Germinal center (tissue), 1 donor: ENCODE measurements around the gene CTNNA1.
"Not testable (repeated sequence)": the region's sequence is repeated elsewhere in the genome, so short reads cannot be mapped to it uniquely, and the experiment has no call there.

Experiments used
- DNase-seq: peaks from one replicate; pipeline ENCODE4 v3.0.0; 2012; ENCODE audit warnings: mixed read lengths, low spot score

CTNNA1 gene

DNA sequence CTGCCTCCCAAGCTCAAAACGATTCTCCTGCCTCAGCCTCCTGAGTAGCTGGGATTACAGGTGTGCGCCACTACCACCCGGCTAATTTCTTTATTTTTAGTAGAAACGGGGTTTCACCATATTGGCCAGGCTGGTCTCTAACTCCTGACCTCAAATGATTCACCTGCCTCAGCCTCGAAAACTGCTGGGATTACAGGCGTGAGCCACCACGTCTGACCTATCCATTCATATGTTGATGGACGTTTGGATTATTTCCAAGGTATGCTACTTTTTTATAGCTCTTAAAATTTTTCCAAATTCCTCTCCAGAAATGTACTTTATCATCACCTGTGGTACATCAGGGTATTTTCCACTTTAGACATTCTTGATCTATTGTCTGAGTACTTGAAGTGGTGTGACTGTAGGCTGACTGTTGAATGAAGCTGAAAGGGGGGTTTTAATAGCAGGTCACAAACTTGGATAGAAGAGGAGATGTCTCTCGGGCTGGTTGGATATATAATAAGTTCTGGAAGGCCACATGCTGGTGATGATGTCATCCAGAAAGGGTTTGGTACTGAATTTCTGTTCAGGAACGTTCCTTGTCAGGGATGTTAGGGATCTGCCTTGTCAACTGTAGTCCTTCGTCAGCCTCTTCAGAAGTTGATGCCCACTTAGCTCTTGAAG, 7.4 kb downstream of the CTNNA1 start:
- DNase-seq = no peak

DNA sequence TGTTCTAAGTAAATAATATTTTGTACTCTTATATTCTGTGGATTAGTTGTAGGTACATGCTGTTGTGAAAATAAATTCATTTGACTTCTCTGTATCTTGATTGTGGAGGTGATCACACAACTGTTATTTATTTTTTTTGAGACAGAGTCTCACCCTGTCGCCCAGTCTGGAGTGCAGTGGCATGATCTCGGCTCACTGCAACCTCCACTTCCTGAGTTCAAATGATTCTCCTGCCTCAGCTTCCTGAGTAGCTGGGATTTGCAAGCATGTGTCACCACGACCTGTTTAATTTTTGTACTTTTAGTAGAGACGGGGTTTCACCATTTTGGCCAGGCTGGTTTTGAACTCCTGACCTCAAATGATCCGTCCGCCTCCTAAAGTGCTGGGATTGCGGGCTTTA, 7.9 kb downstream of the CTNNA1 start:
- DNase-seq = not testable (repeated sequence)

DNA sequence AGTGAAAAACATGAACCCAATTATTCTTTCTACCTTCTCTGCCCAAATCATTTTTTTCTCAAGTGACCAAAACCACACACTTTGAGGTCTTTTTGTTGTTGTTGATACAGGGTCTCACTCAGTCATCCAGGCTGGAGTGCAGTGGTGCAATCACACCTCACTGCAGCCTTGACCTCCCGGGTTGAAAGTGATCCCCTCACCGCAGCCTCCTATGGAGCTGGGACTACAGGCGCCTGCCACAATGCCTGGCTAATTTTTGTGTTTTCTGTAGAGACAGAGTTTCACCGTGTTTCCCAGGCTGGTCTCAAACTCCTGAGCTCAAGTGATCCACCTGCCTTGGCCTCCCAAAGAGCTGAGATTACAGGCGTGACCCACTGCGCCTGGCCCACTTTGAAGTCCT, 8.4 kb downstream of the CTNNA1 start:
- DNase-seq = not testable (repeated sequence)

DNA sequence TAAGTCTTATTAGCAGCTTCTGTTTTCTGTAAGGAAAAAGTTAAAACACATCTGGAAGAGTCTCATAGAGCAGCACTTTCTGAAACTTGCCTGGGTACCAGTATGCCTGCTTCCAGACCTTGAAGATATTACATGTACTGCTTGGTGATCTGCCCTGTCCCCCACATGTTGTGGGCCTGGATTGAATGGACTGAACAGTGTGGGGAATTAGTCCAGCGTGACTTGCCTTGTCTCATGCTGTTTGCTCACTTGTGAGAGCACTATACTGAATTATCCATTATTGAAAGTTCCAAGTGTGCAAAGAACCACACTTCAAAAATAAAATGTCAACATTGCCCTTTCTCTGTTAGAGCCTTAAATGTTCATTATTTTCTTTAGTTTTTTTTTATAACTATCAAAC, 8.9 kb downstream of the CTNNA1 start:
- no peak for DNase-seq

DNA sequence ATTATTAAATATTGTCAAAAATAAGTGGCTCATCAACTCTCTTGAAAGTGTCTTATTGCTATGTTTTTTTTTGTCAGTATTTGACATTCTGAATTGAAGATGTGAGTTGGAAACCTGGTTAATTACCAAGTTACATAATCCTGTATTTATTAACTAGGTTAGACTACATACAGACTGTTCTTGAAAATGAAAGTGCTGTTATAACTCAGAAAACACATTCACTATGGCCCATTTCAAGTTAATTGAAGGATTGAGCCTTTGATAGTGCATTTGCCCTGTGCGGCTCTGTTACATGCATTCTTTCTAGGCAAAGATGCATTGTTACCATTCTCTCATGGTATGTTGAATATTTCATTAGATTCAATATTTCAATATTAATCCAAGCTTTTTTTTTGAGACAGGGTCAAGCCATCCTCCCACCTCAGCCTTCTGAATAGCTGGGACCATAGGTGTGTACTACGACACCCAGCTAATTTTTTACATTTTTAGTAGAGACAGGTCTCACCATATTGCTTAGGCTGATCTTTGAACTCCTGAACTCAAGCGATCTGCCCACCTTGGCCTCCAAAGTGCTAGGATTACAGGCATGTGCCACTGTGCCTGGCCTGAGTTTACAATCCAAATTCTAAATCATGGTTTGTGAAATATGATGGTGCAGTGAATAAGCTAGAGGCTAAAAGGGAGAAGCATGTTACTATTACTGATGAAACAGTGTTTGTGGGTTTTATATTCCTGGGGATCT, 10.0 kb downstream of the CTNNA1 start:
- DNase-seq = no peak

DNA sequence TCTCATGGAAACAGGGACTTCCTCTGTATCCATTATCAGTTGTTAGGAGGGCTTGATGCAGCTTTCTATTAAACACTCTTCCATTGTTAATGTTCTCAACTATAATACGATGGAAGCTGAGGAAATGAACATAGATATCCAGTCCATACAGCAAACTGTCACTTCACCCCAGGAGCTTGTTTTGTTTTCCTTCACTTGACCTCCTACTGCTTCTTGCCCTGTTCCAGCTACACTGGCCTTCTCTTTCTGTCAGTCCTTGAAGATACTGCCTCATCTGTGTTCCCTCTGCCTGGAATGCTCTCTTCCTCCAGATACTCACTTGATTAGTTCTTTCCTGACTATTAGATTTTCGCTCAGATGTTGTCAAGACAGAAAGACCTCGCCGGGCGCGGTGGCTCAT, 17.1 kb downstream of the CTNNA1 start:
- no peak for DNase-seq

DNA sequence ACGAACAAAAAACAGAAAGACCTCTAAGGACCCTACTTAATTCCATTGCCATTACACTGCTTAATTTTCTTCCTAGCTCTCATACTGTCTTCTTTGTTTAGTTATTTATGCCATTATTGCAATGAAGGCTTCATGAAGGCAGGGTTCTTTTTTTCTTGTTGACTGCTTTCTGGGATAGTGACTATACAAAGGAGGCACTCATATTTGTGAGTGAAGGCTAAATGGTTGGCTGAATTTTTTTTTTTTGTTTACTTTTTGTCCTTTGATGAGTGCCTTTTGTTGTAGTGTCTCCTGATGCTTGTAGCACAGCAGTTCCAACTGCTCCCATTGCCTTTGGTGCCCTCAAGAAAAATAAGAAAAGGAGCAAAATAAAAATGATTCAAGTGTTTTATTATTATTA, 17.8 kb downstream of the CTNNA1 start:
- no peak for DNase-seq

DNA sequence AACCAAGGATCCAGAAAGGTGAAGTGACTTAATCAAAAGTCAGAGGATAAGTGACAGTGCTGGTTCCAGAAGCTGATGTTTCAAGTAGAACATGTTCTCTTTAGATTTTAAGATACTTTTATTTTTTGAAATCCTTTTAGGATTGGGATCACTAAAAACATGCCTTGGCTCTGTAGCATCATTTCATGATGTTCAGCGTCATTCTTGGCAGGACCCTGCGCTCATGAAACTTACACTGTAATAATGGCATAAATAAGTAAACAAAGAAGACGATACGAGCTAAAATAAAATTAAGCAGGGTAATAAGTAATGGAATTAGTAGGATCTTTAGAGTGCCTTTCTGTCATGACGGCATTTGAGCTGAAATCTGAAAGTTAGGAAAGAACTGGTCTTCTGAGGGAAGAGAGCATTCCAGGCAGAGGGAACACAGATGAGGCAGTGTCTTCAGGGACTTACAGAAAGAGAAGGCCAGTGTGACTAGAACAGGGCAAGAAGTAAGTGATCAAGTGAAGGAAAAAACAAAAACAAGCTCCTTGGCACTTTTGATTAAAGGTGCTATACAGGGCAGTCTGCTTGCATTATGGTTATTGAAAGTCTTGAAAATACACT, 19.9 kb downstream of the CTNNA1 start:
- no peak for DNase-seq

DNA sequence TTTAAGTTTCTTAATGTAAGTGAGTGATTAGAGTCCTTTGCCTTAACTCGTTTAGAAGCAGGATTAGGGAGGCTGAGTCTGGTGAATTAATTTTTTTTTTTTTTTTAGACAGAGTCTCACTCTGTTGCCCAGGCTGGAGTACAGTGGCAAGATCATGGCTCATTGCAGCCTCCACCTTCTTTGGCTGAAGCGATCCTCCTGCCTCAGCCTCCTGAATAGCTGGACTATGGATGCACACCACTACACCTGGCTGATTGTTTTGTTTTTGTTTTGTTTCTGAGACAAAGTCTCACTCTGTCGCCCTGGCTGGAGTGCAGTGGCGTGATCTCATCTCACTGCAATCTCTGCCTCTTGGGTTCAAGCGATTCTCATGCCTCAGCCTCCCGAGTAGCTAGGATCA, 20.4 kb downstream of the CTNNA1 start:
- not testable (repeated sequence) for DNase-seq

DNA sequence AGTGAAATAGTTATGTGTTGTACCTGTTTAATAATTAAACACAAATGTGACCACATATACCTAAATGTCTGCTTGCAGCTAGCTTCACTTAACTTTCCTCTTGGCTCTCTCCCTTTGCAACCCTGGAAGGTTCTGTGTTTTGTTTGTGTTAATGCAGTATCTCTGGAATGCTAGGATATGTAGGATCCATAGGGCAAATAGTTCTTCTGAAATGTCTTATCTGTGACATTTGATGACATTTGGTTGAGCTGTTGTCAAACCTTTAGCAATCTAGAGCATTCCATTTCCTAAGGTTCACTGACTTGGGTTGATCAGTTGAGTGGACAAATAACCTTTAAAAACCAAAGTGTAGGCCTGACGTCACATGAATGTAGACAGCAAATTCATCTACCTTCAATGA, 21.8 kb downstream of the CTNNA1 start:
- no peak for DNase-seq

DNA sequence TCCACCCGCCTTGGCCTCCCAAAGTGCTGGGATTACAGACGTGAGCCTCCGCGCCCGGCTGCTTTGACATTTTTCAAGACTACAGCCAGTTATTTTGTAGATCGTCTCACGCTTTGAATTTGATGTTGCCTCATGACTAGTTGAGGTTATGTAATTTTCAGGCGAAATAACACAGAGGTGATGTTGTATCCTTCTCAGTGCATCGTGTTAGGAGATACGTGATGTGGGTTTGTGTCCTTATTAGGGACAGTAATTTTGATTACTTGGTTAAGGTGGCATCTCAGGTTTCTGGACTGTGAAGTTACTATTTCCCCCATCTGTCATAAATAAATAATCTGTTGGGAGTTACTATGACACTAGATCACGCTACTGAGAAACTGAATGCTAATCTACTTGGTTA, 25.0 kb downstream of the CTNNA1 start:
- no peak for DNase-seq

DNA sequence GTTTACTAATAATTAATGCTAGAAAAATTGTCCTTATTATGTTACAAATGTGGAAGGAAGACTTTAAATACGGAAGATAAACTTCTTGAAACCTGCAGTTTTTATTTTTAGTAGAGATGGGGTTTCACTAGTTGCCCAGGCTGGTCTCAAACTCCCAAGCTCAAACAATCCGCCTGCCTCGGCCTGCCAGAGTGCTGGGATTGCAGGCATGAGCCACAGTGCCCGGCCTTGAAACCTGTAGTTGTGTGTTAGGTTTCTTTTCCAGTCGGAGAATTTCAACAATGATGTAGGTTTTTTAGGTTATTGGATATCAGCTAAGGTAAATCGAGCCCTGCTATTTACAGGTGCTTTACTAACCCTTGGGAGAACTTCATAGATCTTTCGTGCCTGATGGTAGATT, 30.8 kb downstream of the CTNNA1 start:
- no peak for DNase-seq

DNA sequence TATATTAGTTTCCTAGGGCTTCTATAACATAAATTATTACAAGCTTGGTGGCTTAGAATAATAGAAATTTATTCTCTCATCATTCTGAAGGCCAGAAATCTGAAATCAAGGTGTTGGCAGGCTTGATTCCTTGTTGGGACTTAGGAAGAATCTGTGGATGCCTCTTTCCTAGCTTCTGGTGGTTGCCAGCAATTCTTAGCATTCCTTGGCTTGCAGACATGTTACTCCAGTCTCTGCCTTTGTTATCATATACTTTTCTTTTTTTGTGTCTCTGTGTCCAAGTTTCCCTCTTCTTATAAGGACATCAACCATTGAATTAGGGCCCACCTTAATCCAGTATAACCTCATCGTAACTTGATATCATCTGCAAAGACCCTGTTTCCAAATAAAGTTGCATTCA, 31.4 kb downstream of the CTNNA1 start:
- no peak for DNase-seq

DNA sequence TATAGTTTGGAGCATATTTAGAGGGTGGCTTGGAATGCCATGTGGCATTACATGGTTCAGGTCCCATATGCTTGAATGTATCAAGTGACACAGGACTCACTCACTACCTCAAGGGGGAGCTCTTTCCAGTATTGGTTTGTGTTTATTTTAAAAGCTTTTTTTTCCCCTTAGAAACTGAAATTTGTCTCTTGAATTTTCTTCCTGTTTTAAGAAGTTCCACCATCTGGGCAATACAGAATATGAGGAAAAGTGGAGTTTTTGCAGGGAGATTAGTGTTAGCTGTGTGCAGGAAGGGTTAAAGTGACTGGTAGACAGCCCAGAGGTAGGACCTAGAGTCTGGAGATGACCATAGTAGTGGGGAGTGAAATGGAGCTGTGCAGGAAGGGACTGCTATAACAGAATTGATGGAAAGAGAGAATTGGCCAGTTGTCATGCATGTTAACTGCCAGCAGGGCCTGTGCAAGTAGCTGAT, 36.6 kb downstream of the CTNNA1 start:
- DNase-seq = peak; percentile 55

DNA sequence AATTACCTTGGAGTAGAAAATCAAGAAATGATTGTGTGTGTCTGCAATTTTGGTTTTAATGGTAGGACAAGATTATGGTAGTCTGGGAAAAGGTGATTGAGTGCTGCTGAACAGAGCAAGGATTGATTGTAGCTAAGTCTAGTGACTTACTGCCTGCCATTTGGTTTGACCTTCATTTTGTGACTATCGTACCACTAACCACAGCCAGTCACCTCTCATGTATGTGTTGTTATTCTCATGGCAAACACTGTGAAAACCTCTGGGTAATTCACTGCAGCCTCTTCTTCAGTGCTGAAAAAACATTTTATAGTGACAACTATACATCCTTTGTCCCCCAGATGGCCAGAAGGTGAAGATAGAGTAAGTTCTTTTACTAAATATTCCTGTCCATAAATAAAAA, 37.5 kb downstream of the CTNNA1 start:
- no peak for DNase-seq

DNA sequence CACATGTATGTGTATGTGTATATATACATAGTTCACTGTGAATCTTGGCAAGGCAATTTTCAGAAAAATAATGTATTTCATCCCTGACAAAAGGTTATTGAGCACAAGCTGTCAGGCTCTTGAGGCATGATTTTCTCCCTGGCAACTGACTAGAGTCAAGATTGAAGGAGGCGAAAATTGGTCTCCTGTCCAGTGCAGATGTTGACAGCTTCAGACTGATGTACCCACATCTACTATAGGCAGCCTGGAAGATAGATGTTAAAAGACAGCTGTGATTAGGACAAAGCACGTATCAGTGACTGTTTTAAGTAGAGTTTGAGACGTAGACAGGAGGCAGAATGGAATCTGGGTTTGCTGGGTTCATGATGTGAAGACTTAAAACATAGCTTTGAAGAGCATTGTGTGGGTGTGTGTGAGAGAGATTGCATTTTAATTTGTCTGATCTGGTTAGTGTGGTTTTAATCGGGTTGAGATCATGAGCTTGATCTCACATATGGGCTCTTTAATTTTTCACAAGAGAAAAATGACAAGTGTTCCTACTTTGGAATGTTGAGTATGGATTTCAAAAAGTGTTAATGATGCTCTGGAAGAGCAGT, 39.1 kb downstream of the CTNNA1 start:
- no peak for DNase-seq

DNA sequence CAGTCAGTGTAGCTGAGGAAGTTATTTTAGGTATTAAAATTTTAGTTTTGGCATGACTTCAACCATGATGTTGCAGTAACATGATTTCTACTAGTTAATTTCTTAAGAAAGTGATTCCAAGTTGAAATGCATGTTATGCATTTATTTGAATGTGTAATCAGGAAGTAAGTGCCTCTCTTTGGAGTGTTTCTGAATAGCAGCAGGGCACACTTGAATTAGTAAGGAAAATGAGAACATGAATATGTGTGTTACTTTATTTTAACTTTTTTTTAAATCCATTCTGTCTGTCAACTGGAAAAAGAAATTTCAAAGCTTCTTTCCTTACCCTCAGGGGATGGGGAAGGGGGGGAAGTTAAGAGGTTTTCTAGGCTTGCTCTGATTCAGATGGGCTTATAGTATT, 40.4 kb downstream of the CTNNA1 start:
- DNase-seq = no peak

DNA sequence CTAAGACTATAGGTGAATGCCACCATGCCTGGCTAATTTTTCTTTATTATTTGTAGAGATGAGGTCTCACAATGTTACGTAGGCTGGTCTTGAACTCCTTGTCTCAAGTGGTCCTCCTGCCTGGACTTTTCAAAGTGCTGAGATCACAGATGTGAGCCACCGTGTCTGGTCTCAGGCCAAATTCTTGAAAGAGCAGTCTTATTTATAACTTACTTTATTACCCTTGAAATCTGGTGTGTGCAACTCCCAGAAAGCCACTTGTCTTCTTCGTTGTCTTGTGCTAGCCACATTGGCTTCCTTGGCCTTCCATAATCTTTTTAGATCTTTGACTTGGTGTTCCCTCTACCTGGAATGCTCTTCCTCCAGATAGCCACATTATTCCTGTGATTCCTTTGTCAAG, 50.1 kb downstream of the CTNNA1 start:
- DNase-seq = no peak

DNA sequence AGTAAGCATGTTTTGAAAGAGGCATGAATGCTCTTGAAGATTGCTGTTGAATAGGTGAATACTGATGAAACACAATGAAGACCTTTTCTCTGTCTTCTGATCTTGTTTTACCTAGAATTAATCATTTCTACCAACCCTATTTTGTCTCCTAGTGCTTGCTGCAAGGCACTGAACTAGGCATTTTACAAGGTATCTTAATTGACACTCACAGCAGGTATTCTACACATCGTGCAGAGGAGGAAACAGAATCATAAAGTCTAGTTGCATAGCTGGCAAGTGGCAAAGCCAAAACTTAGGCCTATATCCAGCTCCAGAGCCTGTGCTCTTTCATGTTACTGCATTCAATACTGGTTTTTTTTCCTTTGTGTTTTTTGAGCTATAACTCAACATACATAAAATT, 50.7 kb downstream of the CTNNA1 start:
- no peak for DNase-seq

DNA sequence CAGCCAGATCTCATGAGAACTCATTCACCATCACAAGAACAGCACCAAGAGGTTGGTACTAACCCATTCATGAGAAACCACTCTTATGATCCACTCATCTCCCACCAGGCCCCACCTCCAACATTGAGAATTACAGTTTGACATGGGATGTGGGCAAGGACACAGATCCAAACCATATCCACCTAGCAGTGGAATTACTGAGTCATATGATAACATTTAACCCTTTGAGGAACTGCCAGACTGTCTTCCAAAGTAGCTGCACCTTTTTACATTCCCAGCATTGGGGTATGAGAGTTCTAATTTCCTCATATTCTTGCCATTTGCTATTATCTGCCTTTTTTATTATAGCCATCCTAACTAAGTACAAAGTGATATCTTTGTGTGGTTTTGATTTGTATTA, 51.9 kb downstream of the CTNNA1 start:
- DNase-seq = no peak

DNA sequence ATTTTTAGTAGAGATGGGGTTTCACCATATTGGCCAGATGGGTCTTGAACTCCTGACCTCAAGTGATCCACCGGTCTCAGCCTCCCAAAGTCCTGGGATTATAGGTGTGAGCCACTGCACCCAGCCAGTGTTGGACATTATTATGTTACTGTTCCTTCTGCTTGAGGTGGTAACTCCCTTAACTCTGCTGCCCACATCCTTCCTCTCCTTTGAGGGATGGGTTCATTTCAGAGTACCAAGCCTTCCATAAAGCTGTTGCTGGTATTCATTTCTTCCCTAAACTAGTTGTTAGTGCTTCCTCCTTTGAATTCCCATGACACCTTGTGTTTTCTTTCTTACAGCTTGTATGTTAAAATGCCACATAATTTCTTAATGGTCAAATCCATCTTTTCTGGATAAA, 54.0 kb downstream of the CTNNA1 start:
- DNase-seq = no peak

DNA sequence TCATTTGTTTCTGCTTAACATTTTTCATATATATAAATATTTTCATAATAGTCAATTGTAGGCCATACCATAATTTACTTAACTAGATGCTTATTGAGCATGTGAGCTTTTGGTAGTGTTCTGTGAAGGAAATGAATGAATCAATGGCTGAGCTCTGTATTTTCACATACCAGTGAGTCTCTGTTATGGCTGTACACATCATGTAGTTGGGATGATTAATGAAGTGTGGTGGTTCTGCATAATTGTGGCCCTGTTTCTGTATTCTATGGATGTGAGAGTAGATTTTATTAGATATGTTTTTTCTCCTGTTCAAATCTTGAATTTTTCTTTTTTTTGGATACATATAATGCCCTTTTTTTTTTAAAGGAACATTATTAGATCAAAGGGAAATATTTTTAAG, 56.2 kb downstream of the CTNNA1 start:
- no peak for DNase-seq

DNA sequence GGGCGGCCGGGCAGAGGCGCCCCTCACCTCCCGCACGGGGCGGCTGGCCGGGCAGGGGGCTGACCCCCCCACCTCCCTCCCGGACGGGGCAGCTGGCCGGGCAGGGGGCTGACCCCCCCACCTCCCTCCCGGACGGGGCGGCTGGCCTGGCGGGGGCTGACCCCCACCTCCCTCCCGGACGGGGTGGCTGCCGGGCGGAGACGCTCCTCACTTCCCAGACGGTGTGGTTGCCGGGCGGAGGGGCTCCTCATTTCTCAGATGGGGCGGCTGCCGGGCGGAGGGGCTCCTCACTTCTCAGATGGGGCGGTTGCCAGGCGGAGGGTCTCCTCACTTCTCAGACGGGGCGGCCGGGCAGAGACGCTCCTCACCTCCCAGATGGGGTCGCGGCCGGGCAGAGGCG, 57.6 kb downstream of the CTNNA1 start:
- DNase-seq = not testable (repeated sequence)
